IPS-20b (cell line): Measurements from ENCODE around the gene CNBD2.
"Not testable (repeated sequence)": the region's sequence is repeated elsewhere in the genome, so short reads cannot be mapped to it uniquely, and the experiment has no call there.

Source experiments
- H3K27ac ChIP-seq: one replicate; pipeline ENCODE4 v1.5.1; 2013; ENCODE audit warnings: low read length
- H3K27me3 ChIP-seq: 2 replicates; pipeline ENCODE4 v1.6.1; 2013; ENCODE audit warnings: mild to moderate bottlenecking, low read length, inconsistent platforms; ENCODE audit not compliant: insufficient read depth
- H3K36me3 ChIP-seq: 2 replicates; pipeline ENCODE4 v1.6.1; 2013; ENCODE audit warnings: low read depth, mild to moderate bottlenecking, inconsistent platforms, low read length, moderate library complexity; ENCODE audit not compliant: insufficient read depth
- H3K4me1 ChIP-seq: 2 replicates; pipeline ENCODE4 v1.6.1; 2013; ENCODE audit warnings: mild to moderate bottlenecking, control low read depth, inconsistent platforms, low read length, moderate library complexity; ENCODE audit not compliant: insufficient read depth
- H3K4me3 ChIP-seq: 2 replicates; pipeline ENCODE4 v1.5.1; 2013; ENCODE audit warnings: mild to moderate bottlenecking, low read length, inconsistent platforms
- H3K9ac ChIP-seq: 2 replicates; pipeline ENCODE4 v1.6.1; 2013; ENCODE audit warnings: low read depth, mild to moderate bottlenecking, inconsistent platforms, low read length, moderate library complexity
- H3K9me3 ChIP-seq: 2 replicates; pipeline ENCODE4 v1.6.1; 2013; ENCODE audit warnings: mild to moderate bottlenecking, low read depth, low read length, inconsistent platforms; ENCODE audit not compliant: insufficient read depth

The CNBD2 gene

GRCh38 chr20:36051318-36052116 is 83.1 kb downstream of the CNBD2 start:
- Histone ChIP-seq H3K4me3 (peak overlapping the region; percentile 71), H3K36me3 (peaks cover 6% of the 10 kb centered on the region), H3K9me3 (no peaks in the 10 kb centered on the region), H3K4me1 (peaks cover 7% of the 10 kb centered on the region), H3K27ac (peak overlapping the region; percentile 59), H3K27me3 (no peaks in the 10 kb centered on the region), H3K9ac (peak overlapping the region; percentile 96; the same call in 1 of the 2 replicates)

DNA sequence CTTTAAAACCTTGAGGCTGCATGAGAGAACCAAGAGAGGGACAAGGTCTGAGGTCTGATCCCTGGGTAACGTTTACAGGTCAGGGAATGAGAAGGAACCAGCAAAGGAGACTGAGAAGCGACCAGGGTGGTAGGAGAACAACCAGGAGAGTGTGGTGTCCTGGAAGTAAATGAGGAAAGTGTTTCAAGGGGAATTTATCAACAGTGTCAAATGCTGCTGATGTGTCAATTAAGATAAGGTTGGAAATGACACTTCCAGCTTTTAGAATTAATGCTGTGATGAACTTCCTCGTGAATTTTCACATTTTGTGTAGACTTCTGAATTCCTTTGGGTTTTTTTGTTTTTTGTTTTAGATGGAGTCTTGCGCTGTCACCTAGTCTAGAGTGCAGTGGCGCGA is 83.7 kb downstream of the CNBD2 start:
- peaks cover 6% of the 10 kb centered on the region for H3K36me3 ChIP-seq
- no peak overlapping the region for H3K9ac ChIP-seq
- no peak overlapping the region for H3K4me3 ChIP-seq
- no peaks in the 10 kb centered on the region for H3K9me3 ChIP-seq
- H3K27ac ChIP-seq: no peak overlapping the region
- peaks cover 7% of the 10 kb centered on the region for H3K4me1 ChIP-seq
- no peaks in the 10 kb centered on the region for H3K27me3 ChIP-seq

DNA sequence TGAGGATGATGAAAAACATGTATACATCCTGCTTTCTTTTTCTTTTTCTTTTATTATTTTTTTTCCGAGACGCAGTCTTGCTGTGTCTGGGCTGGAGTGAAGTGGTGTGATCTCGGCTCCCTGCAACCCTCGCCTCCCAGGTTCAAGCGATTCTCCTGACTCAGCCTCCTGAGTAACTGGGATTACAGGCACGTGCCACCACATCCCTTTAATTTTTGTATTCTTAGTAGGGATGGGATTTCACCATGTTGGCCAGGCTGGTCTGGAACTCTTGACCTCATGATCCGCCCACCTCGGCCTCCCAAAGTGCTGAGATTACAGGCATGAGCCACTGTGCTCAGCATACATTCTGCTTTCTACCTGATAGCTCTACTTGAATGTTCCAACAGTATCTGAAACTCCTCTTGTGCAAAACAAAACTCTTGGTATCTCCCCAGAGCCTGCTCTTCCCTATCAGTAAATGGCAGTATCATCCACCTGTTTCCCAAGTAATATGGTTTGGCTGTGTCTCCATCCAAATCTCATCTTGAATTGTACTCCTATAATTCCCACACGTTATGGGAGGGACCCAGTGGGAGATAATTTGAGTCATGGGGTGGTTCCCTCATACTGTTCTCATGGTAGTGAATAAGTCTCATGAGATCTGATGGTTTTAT is 85.6 kb downstream of the CNBD2 start:
- H3K27me3 ChIP-seq, H3K4me3 ChIP-seq, H3K9ac ChIP-seq, H3K9me3 ChIP-seq, H3K4me1 ChIP-seq, H3K36me3 ChIP-seq, H3K27ac ChIP-seq: not testable (repeated sequence)

DNA sequence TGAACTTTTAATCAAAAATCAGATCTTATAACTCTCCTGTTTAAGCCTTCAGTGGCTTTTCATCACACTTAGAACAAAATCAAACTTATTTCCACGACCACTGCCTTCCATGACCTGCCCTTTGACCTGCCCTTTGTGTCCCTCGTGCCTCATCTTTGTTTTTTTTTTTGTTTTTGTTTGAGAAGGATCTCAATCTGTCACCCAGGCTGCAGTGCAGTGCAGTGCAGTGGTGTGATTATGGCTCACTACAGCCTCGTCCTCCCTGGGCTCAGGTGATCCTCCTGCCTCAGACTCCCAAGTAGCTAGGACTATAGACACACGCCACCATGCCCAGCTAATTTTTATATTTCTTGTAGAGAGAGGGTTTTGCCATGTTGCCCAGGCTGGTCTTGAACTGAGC is 86.8 kb downstream of the CNBD2 start:
- Histone ChIP-seq H3K27ac (no peak overlapping the region), H3K9ac (no peak overlapping the region)

DNA sequence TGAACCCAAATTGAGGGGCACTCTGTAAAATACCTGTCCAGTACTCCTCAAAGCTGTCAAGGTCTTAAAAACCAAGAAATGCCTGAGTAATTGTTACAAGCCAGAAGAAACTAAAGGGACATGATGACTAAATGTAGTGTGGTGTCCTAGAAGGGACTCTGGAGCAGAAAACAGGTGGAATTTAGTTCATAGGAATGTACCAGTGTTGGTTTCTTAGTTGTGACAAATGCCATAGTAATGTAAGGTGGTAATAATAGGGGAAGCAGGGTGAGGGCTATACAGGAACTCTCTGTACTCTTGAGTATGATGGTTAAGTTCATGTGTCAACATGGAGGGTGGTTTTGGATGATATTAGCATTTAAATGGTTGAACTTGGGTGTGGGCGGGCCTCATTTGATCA is 92.3 kb downstream of the CNBD2 start:
- no peaks in the 10 kb centered on the region for H3K9me3 ChIP-seq
- no peak overlapping the region for H3K27ac ChIP-seq
- H3K4me1 ChIP-seq: peaks cover 2% of the 10 kb centered on the region; the same call in 1 of the 2 replicates
- no peak overlapping the region for H3K4me3 ChIP-seq
- H3K9ac ChIP-seq: no peak overlapping the region
- no peaks in the 10 kb centered on the region for H3K36me3 ChIP-seq
- peaks cover 26% of the 10 kb centered on the region for H3K27me3 ChIP-seq

More for the DNA sequence above, 86.8 kb downstream of the CNBD2 start:
- no peaks in the 10 kb centered on the region for H3K9me3 ChIP-seq
- H3K4me1 ChIP-seq: peaks cover 7% of the 10 kb centered on the region
- no peaks in the 10 kb centered on the region for H3K27me3 ChIP-seq
- no peak overlapping the region for H3K4me3 ChIP-seq
- no peaks in the 10 kb centered on the region for H3K36me3 ChIP-seq

- Histone ChIP-seq H3K36me3 (no peaks in the 10 kb centered on the region), H3K9me3 (no peaks in the 10 kb centered on the region), H3K9ac (no peak overlapping the region), H3K27ac (no peak overlapping the region), H3K4me3 (no peak overlapping the region), H3K27me3 (peaks cover 36% of the 10 kb centered on the region), H3K4me1 (peaks cover 3% of the 10 kb centered on the region; the same call in 1 of the 2 replicates)
Measured at GRCh38 chr20:36061754-36062153, 93.4 kb downstream of the CNBD2 start.

DNA sequence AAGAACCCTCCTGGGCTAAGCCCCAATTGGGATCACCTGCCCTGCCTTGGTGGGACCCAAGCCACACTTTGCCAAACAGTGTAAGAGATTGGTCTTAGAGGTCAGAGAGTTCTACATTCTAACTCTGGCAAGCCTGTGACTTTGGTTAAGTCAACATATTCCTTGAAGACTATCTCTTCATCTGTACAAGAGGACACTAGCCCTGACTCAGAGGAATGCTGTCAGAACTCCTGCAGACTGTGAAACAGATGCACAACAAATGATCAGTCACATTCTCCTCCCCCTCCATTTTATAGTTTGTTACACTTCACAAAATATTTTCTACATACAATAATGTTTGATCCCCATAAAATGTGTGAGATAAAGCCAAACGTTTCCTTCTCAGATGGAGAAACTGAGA is 94.4 kb downstream of the CNBD2 start:
- no peak overlapping the region for H3K27ac ChIP-seq
- H3K9ac ChIP-seq: no peak overlapping the region
- no peaks in the 10 kb centered on the region for H3K36me3 ChIP-seq
- H3K4me3 ChIP-seq: no peak overlapping the region
- peaks cover 39% of the 10 kb centered on the region for H3K27me3 ChIP-seq
- peaks cover 3% of the 10 kb centered on the region; the same call in 1 of the 2 replicates for H3K4me1 ChIP-seq
- H3K9me3 ChIP-seq: no peaks in the 10 kb centered on the region

DNA sequence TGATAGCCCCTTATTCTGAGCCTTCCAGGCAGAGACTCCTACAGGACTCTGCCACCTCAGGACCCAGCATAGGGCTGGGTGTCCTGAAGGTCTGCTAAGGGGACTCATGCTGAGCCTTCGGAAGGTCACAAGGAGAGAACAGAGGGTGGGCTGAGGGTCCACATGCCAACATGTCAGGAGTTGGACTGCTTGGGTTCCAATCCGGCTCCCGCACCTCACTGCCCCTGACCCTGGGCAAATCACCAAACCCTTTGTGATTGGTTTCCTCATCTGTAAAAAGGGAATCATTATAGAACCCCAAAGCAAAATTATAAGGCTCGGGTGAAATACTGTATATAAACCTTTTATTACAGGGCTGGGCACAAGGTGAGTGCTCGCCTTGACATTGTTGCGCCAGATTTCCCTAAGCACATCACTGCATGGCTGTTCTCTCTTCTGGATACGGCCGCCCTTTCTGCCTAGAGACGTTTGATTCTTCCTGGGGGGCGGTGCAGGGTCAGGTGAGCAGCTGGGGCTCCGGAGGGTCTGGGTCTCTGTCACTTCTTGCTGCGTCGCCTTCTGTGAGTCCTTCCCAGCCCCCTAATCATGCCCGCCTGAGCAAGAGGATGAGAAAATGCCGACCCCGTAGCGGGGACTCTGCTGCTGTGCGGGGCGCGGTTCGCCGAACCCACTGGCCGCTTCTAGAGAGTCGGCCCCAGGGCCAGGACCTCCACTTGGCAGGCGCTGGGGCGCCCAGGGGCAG is 95.7 kb downstream of the CNBD2 start:
- Histone ChIP-seq H3K27me3 (peaks cover 39% of the 10 kb centered on the region), H3K9ac (peak overlapping the region; percentile 49; the same call in 1 of the 2 replicates), H3K27ac (no peak overlapping the region), H3K4me3 (peak overlapping the region; percentile 75), H3K4me1 (peaks cover 3% of the 10 kb centered on the region; the same call in 1 of the 2 replicates), H3K36me3 (no peaks in the 10 kb centered on the region), H3K9me3 (no peaks in the 10 kb centered on the region)

DNA sequence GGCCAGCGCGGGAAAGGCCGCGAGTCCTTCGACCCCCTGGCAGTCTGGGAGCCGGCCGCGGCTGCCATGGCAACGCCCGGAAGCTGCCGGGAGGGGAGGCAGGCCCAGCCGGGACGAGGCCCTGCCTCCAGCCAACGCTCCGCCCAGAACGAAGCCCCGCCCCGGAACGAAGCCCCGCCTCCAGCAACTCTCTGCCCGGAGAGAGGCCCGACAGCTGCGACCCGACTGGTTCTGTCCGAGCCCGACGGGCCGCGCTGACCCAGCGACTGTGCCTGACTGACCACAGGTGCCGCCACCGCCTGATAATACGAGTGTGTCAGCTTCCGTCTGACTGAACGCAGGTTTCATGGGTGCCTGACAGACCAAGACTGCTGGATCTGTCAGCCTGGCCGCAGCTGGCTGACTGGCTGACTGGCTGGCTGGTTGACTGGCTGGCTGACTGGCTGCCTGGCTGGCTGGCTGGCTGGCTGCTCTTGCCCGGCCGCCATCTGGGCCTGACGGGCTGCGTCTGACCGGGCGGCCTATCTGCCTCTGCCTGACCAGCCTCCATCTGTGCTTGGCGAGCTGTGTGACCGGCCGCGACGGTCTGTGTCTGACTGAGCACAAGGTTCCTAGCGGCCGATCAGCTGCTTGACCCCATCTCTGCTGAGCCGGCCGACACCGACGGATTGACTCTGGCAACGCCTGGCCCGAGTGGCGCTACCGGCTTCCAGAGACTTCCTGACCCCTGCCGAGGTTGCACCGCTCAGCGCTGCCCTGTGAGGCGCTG is 96.5 kb downstream of the CNBD2 start:
- Histone ChIP-seq H3K36me3 (no peaks in the 10 kb centered on the region), H3K27ac (no peak overlapping the region), H3K27me3 (peaks cover 39% of the 10 kb centered on the region), H3K4me3 (peak overlapping the region; percentile 75), H3K9ac (peak overlapping the region; percentile 49; the same call in 1 of the 2 replicates), H3K4me1 (peaks cover 3% of the 10 kb centered on the region; the same call in 1 of the 2 replicates), H3K9me3 (no peaks in the 10 kb centered on the region)

DNA sequence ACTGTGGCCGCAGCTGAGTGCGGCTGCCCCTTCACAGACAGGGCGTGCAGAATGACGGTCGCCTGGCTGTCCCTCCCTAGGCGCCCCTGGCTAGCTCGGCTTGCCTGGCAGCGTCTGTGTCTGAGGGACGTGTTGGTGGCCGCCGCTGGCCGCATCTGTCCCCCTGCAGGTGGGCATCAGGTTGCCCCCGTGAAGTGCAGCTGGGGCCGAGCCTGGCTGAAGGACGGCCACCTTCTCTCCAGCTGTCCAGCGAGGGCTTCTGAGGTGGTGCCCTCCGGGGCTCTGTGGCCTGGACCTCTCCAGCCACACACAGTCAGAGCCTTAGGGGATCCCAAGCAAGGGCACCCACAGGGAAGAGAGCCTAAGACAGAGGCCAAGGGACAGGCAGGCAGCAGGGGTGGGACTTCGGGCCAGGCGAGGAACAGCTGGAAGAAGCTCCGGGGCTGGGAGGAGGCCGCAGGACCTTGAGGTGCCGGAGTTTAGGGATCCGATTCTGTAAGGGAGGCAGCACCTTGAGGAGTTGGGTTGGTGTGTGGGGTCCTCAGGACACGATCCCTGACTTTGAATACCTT is 97.1 kb downstream of the CNBD2 start:
- peak overlapping the region; percentile 75; the same call in 1 of the 2 replicates for H3K4me3 ChIP-seq
- peaks cover 3% of the 10 kb centered on the region; the same call in 1 of the 2 replicates for H3K4me1 ChIP-seq
- H3K27me3 ChIP-seq: peaks cover 39% of the 10 kb centered on the region
- no peak overlapping the region for H3K27ac ChIP-seq
- H3K36me3 ChIP-seq: no peaks in the 10 kb centered on the region
- no peaks in the 10 kb centered on the region for H3K9me3 ChIP-seq
- H3K9ac ChIP-seq: no peak overlapping the region

DNA sequence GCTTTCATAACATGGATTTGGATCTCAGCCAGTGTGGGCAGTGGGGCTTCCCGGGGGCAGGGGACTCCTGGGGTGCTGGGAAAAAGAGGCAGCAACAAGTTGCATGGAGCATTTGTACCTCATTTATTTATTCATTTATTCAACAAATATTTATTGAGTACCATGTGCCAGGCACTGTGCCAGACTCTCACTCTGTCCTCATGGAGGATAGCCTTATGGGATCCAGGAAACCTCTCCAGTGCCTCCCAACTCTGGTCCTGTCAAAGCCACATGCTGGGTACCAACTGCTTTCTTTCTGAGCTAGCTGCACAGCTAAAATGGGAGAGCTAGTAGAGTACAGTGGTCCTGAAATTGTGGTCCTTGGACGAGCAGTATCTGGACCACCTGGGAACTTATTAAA is 98.4 kb downstream of the CNBD2 start:
- Histone ChIP-seq H3K9ac (no peak overlapping the region), H3K27me3 (peaks cover 39% of the 10 kb centered on the region), H3K27ac (no peak overlapping the region), H3K9me3 (no peaks in the 10 kb centered on the region), H3K4me3 (no peak overlapping the region), H3K36me3 (no peaks in the 10 kb centered on the region), H3K4me1 (peaks cover 3% of the 10 kb centered on the region; the same call in 1 of the 2 replicates)
